T1000 (cell line): ENCODE results near the gene MT1B.
"Not testable (repeated sequence)": the region's sequence is repeated elsewhere in the genome, so short reads cannot be mapped to it uniquely, and the experiment has no call there.

Experiments used
- DNase-seq: peaks from one replicate; lab custom pipeline; 2025; ENCODE audit warnings: mixed read lengths; lab: John Stamatoyannopoulos, UW

Gene MT1B

GRCh38 chr16:56667581-56668571 lies 16.2 kb downstream of the MT1B start, which contains the start of gene MT1G:
Gene MT1G, minus strand, starts transcription at chr16:56668065. Its CDS starts 72 bp downstream, at chr16:56667993.
- DNase-seq: no peak

GRCh38 chr16:56669005-56669839 lies 17.5 kb downstream of the MT1B start, which contains the start of gene MT1H:
Gene MT1H, plus strand, starts transcription at chr16:56669814. Its CDS starts 71 bp downstream, at chr16:56669885.
- no peak for DNase-seq

- DNase-seq: no peak
Measured at GRCh38 chr16:56669840-56670619, 18.3 kb downstream of the MT1B start.

- DNase-seq: no peak
Measured at GRCh38 chr16:56670620-56670934, 18.9 kb downstream of the MT1B start.

GRCh38 chr16:56671691-56672090 lies 20.0 kb downstream of the MT1B start:
- DNase-seq: not testable (repeated sequence)

GRCh38 chr16:56672171-56672570 lies 20.5 kb downstream of the MT1B start:
- not testable (repeated sequence) for DNase-seq

GRCh38 chr16:56672761-56673536 lies 21.3 kb downstream of the MT1B start:
- no peak for DNase-seq

- DNase-seq: no peak
Measured at GRCh38 chr16:56673921-56674320, 22.2 kb downstream of the MT1B start.

- DNase-seq: not testable (repeated sequence)
Measured at GRCh38 chr16:56674570-56674969, 22.9 kb downstream of the MT1B start.

- DNase-seq: no peak
Measured at GRCh38 chr16:56675685-56676210, 24.1 kb downstream of the MT1B start.

- no peak for DNase-seq
Measured at GRCh38 chr16:56677474-56677873, 25.8 kb downstream of the MT1B start.

- DNase-seq: no peak
Measured at GRCh38 chr16:56679078-56679730, 27.5 kb downstream of the MT1B start.

- no peak for DNase-seq
Measured at GRCh38 chr16:56679818-56680217, 28.1 kb downstream of the MT1B start.

- DNase-seq: peak; percentile 74
Measured at GRCh38 chr16:56681939-56682702, 30.4 kb downstream of the MT1B start, which contains the start of gene MT1X. Gene MT1X, plus strand, starts transcription at chr16:56682470. Its CDS starts 71 bp downstream, at chr16:56682541.

GRCh38 chr16:56682703-56683397 lies 31.2 kb downstream of the MT1B start:
- no peak for DNase-seq

GRCh38 chr16:56683424-56684172 lies 31.9 kb downstream of the MT1B start:
- no peak for DNase-seq

GRCh38 chr16:56684256-56684925 lies 32.7 kb downstream of the MT1B start:
- no peak for DNase-seq
